ENCODE measurements around the gene CCDC40.

The CCDC40 gene

GRCh38 chr17:80110927-80111701 lies 74.7 kb downstream of the CCDC40 start:
- H3K4me3 ChIP-seq (ENCODE audit: control insufficient read depth, low read depth, low read length): no peak overlapping the region
- no peak for DNase-seq (ENCODE audit: low read depth)
- TF ChIP-seq CTCF (conservative IDR thresholded peaks at IDR 0.05; ENCODE audit: control insufficient read depth, insufficient read depth, low read depth, low read length): no peak

- no peak for DNase-seq (ENCODE audit: low read depth)
- no peak for TF ChIP-seq CTCF (conservative IDR thresholded peaks at IDR 0.05; ENCODE audit: control insufficient read depth, insufficient read depth, low read depth, low read length)
- no peak overlapping the region for H3K4me3 ChIP-seq (ENCODE audit: control insufficient read depth, low read depth, low read length)
Measured at GRCh38 chr17:80111702-80112470, 75.4 kb downstream of the CCDC40 start.

DNA sequence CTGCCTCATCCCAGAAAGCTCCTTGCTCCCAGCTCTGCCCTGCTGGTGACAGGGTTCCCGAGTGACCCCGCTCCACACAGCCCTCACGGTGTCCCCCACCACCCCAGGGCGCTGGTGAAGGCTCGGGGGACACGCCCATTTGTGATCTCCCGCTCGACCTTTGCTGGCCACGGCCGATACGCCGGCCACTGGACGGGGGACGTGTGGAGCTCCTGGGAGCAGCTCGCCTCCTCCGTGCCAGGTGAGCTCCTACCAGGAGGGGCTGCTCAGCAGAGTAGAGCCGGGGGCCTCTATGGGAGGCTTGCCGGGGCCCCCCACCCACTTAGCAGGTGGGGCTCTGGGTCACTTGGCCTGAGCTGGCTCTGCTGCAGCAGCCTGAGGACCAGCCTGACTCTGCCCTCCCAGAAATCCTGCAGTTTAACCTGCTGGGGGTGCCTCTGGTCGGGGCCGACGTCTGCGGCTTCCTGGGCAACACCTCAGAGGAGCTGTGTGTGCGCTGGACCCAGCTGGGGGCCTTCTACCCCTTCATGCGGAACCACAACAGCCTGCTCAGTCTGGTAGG lies 76.1 kb downstream of the CCDC40 start:
- DNase-seq (ENCODE audit: low read depth): no peak
- H3K4me3 ChIP-seq (ENCODE audit: control insufficient read depth, low read depth, low read length): no peak overlapping the region
- no peak for TF ChIP-seq CTCF (conservative IDR thresholded peaks at IDR 0.05; ENCODE audit: control insufficient read depth, insufficient read depth, low read depth, low read length)

GRCh38 chr17:80113033-80113484 lies 76.6 kb downstream of the CCDC40 start:
- no peak overlapping the region for H3K4me3 ChIP-seq (ENCODE audit: control insufficient read depth, low read depth, low read length)
- no peak for TF ChIP-seq CTCF (conservative IDR thresholded peaks at IDR 0.05; ENCODE audit: control insufficient read depth, insufficient read depth, low read depth, low read length)
- no peak for DNase-seq (ENCODE audit: low read depth)

GRCh38 chr17:80114758-80115157 lies 78.3 kb downstream of the CCDC40 start:
- H3K4me3 ChIP-seq (ENCODE audit: control insufficient read depth, low read depth, low read length): no peak overlapping the region
- TF ChIP-seq CTCF (conservative IDR thresholded peaks at IDR 0.05; ENCODE audit: control insufficient read depth, insufficient read depth, low read depth, low read length): no peak
- no peak for DNase-seq (ENCODE audit: low read depth)

DNA sequence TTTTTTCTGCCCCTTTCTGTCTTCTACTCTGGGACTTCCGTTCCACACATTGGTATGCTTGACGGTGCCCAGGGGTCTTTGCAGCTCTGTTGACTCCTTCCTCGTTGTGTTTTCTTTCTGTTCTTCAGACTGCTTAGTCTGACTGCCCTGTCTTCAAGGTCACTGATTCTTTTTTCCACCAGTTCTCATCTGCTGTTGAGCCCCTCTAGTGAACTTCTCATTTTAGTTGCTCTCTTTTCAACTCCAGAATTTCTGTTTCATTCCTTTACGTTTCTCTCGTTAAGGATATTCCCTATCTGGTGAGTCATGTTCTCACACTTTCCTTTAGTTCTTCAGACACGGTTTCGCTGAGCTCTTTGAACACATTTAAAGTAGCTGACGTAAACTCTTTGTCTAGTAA lies 78.7 kb downstream of the CCDC40 start:
- no peak for TF ChIP-seq CTCF (conservative IDR thresholded peaks at IDR 0.05; ENCODE audit: control insufficient read depth, insufficient read depth, low read depth, low read length)
- H3K4me3 ChIP-seq (ENCODE audit: control insufficient read depth, low read depth, low read length): no peak overlapping the region
- no peak for DNase-seq (ENCODE audit: low read depth)

All from fibroblast of mammary gland (primary cell).